Astrocyte (in vitro differentiated cells and primary cell): ENCODE data around the gene CHAT.

Source experiments
- CTCF ChIP-seq: IDR thresholded peaks from 2 replicates; pipeline ENCODE4 v1.5.1; 2011; ENCODE audit warnings: low read depth, mild to moderate bottlenecking, inconsistent platforms, low read length, moderate library complexity; ENCODE audit not compliant: insufficient read depth
- EZH2 ChIP-seq: IDR thresholded peaks from 2 replicates; pipeline ENCODE4 v1.6.1; 2012; ENCODE audit warnings: mild to moderate bottlenecking, low read length, inconsistent platforms; ENCODE audit not compliant: insufficient read depth

GRCh38 chr10:49700211-49700610, 86.4 kb downstream of the CHAT start:
- TF ChIP-seq CTCF (no peak), EZH2 (no peak)
